ENCODE results near the gene TAS2R60. TPM values are rescaled to one million over a fixed set of nuclear protein-coding genes. Genes with fewer than 3 reads are reported as not detected.
"Not testable (repeated sequence)": the region's sequence is repeated elsewhere in the genome, so short reads cannot be mapped to it uniquely, and the experiment has no call there.

The TAS2R60 gene
- total RNA-seq, 1 donor from 2014 or later = not detected

DNA sequence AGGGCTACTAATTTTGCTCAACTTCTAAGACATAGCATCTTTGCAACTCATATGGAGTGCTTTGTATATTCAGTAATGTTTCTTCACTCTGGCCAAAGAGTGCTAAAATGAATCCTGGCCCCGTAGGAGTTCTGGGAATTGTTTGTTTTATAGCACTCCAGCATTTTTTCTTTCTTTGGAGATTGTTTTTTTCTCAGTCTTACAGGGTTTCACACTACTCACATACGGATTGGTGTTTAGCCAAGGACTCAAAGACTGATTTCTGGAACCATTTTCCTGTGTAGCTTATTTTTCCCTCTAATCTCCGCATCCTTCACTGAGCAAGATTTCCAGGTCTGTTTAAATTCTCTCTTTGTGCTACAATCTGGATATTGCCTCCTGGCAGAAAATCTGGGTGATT is 40.9 kb downstream of the TAS2R60 start:
- no peaks in the 10 kb centered on the region for H3K27me3 ChIP-seq (ENCODE audit: control insufficient read depth, insufficient read depth, low read length)
- H3K36me3 ChIP-seq (ENCODE audit: control insufficient read depth, insufficient read depth, low read length) = no peaks in the 10 kb centered on the region
- TF ChIP-seq, protein P1, sequence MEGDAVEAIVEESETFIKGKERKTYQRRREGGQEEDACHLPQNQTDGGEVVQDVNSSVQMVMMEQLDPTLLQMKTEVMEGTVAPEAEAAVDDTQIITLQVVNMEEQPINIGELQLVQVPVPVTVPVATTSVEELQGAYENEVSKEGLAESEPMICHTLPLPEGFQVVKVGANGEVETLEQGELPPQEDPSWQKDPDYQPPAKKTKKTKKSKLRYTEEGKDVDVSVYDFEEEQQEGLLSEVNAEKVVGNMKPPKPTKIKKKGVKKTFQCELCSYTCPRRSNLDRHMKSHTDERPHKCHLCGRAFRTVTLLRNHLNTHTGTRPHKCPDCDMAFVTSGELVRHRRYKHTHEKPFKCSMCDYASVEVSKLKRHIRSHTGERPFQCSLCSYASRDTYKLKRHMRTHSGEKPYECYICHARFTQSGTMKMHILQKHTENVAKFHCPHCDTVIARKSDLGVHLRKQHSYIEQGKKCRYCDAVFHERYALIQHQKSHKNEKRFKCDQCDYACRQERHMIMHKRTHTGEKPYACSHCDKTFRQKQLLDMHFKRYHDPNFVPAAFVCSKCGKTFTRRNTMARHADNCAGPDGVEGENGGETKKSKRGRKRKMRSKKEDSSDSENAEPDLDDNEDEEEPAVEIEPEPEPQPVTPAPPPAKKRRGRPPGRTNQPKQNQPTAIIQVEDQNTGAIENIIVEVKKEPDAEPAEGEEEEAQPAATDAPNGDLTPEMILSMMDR (IDR thresholded peaks at IDR 0.05; ENCODE audit: insufficient read depth, low read length, poor library complexity, severe bottlenecking) = no peak
- DNase-seq (ENCODE audit: low read depth) = no peak
- no peak overlapping the region for H3K4me3 ChIP-seq (ENCODE audit: low read depth, low read length)

DNA sequence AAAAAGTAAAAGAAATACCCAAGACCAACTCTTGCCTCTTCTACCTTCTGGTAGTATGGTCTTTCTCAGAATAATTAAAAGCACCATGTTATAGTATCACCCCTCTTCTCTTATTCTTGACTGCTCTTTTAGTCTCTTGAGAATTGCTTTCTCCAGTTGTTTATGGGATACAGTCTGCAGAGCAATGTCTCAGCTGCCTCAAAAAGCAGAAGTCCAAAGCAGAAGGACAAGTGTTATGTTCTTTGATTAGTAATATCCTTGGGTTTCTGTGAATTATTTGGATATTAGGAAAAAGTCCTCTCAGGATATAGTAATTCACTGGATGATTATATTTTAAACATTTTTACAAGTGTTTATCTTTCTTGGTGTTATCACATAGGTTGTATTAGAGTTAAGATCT is 41.8 kb downstream of the TAS2R60 start:
- no peak for DNase-seq (ENCODE audit: low read depth)
- TF ChIP-seq, protein P1 (IDR thresholded peaks at IDR 0.05; ENCODE audit: insufficient read depth, low read length, poor library complexity, severe bottlenecking) = no peak
- Histone ChIP-seq H3K27me3 (ENCODE audit: control insufficient read depth, insufficient read depth, low read length) (no peaks in the 10 kb centered on the region), H3K36me3 (ENCODE audit: control insufficient read depth, insufficient read depth, low read length) (no peaks in the 10 kb centered on the region), H3K4me3 (ENCODE audit: low read depth, low read length) (no peak overlapping the region)

DNA sequence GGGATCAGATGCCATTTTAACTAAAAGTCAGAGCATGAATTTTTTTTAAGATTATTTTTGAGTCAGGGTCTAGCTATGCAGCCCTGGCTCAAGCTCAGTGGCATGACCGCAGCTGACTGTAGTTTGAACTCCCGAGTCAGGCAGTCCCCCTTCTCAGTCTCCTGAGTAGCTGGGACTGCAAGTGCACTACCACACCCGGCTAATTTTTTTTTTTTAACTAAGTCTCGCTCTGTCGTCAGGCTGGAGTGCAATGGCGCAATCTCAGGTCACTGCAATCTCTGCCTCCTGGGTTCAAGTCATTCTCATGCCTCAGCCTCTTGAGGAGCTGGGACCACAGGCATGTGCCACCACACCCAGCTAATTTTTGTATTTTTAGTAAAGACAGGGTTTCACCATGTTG is 42.2 kb downstream of the TAS2R60 start:
- TF ChIP-seq, protein P1 (IDR thresholded peaks at IDR 0.05; ENCODE audit: insufficient read depth, low read length, poor library complexity, severe bottlenecking) = no peak
- H3K4me3 ChIP-seq (ENCODE audit: low read depth, low read length) = no peak overlapping the region
- H3K36me3 ChIP-seq (ENCODE audit: control insufficient read depth, insufficient read depth, low read length) = no peaks in the 10 kb centered on the region
- DNase-seq (ENCODE audit: low read depth) = no peak
- no peaks in the 10 kb centered on the region for H3K27me3 ChIP-seq (ENCODE audit: control insufficient read depth, insufficient read depth, low read length)

DNA sequence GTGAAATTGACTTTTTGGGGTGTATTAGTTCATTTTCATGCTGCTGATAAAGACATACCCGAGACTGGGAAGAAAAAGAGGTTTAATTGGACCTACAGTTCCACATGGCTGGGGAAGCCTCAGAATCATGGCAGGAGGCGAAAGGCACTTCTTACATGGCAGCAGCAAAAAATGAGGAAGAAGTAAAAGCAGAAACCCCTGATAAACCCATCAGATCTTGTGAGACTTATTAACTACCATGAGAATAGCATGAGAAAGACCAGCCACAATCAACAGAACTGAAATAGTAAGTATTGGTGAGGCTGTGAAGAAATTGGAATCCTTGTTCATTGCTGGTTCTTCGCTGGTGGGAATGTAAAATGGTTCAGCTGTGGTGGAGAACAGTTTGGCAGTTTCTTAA is 43.0 kb downstream of the TAS2R60 start:
- H3K27me3 ChIP-seq (ENCODE audit: control insufficient read depth, insufficient read depth, low read length); H3K36me3 ChIP-seq (ENCODE audit: control insufficient read depth, insufficient read depth, low read length); H3K4me3 ChIP-seq (ENCODE audit: low read depth, low read length); DNase-seq (ENCODE audit: low read depth): not testable (repeated sequence)

DNA sequence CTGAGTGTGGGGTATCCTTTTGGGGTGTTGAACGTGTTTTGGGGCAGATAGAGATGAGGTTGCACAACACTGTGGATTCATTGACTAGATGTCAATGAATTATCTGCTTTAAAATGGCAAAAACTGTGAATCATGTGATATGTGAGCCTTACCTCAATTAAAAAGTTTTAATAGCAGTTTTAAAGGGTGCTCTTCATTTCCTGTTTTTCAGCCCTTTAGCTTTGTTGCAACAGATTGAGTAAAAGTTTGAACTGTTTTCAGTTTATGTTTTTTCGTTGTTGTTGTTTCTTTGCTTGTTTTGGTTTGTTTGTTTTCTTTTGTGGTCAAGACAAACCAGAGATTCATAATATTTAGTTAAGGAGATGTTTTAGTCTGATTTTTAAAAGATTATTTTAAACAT is 43.8 kb downstream of the TAS2R60 start:
- Histone ChIP-seq H3K27me3 (ENCODE audit: control insufficient read depth, insufficient read depth, low read length) (no peaks in the 10 kb centered on the region), H3K36me3 (ENCODE audit: control insufficient read depth, insufficient read depth, low read length) (no peaks in the 10 kb centered on the region), H3K4me3 (ENCODE audit: low read depth, low read length) (no peak overlapping the region)
- DNase-seq (ENCODE audit: low read depth) = no peak
- TF ChIP-seq, protein P1 (IDR thresholded peaks at IDR 0.05; ENCODE audit: insufficient read depth, low read length, poor library complexity, severe bottlenecking) = no peak

DNA sequence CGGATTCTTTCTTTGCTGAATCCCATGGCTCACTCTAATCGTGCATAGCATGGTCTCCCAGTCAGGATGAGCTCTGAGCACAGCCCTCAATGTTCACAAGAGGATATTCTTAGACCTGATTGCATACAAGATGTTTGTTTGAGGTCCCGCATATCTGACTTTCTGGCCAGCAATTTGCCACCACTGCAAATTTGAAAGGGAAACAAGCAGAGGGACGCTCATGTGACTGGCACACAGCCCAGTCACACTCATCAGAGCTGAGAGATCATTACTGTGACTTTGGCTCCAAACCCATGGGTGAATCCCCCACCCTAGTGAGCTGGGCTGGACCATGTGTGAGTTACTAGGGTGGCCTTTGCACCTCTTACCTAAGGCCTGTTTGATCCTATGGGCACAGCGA is 44.3 kb downstream of the TAS2R60 start:
- TF ChIP-seq, protein P1 (IDR thresholded peaks at IDR 0.05; ENCODE audit: insufficient read depth, low read length, poor library complexity, severe bottlenecking) = no peak
- no peaks in the 10 kb centered on the region for H3K27me3 ChIP-seq (ENCODE audit: control insufficient read depth, insufficient read depth, low read length)
- DNase-seq (ENCODE audit: low read depth) = no peak
- no peak overlapping the region for H3K4me3 ChIP-seq (ENCODE audit: low read depth, low read length)
- no peaks in the 10 kb centered on the region for H3K36me3 ChIP-seq (ENCODE audit: control insufficient read depth, insufficient read depth, low read length)
